Endothelial cell of umbilical vein (primary cell): Measurements from ENCODE around the gene NKD1. TPM values are rescaled to one million over a fixed set of nuclear protein-coding genes. Genes with fewer than 3 reads are reported as not detected.

Experiments
- BruUV-seq: library from RNA; stranded (reverse); fragments of 400-500 nt; replicated peaks from 2 replicates; lab custom pipeline; 2021; lab: Mats Ljungman, UMichigan
- CTCF ChIA-PET: fragments of 300-600, 350-600 bp; sonication (Branson Sonifier 250); formaldehyde crosslinking; loops from one replicate; lab custom pipeline; 2021; ENCODE audit warnings: antibody characterized with exemption, inconsistent platforms; lab: Charles Lee
- POLR2A ChIA-PET: fragments of 300-600, 350-600 bp; sonication (Branson Sonifier 250); formaldehyde crosslinking; loops from one replicate; lab custom pipeline; 2021; ENCODE audit warnings: antibody characterized with exemption, inconsistent platforms; lab: Charles Lee
- DNase-seq: peaks from one replicate; pipeline ENCODE4 v3.0.0-alpha.2; 2011; ENCODE audit warnings: low read depth, low spot score
- FAIRE-seq: peaks from 2 replicates; lab custom pipeline; 2011; peaks lifted over from hg19 to GRCh38; lab: Jason Lieb, UNC
- H2AFZ ChIP-seq: 2 replicates; pipeline ENCODE4 v1.6.0; 2012; ENCODE audit warnings: low read depth, low read length, control low read depth, inconsistent platforms
- H3K27ac ChIP-seq: 2 replicates; pipeline ENCODE4 v1.5.1; 2011; ENCODE audit warnings: low read depth, mild to moderate bottlenecking, control low read depth, low read length, moderate library complexity; ENCODE audit not compliant: insufficient read depth
- H3K27me3 ChIP-seq, 2 experiments: 2 replicates each; pipeline versions ENCODE4 v1.6.0 to v1.6.1; 2011; ENCODE audit warnings: low read length in 2 of 2, mixed read lengths in 1 of 2; ENCODE audit not compliant: control insufficient read depth in 2 of 2, insufficient read depth in 2 of 2
- H3K36me3 ChIP-seq, 2 experiments: 2 replicates in 1 of 2; 3 replicates in 1 of 2; pipeline ENCODE4 v1.5.1; 2011; ENCODE audit warnings: low read length in 2 of 2, mild to moderate bottlenecking in 1 of 2, moderate library complexity in 1 of 2; ENCODE audit not compliant: control insufficient read depth in 2 of 2, insufficient read depth in 2 of 2; ENCODE audit errors: extremely low read depth in 1 of 2
- H3K4me1 ChIP-seq: 3 replicates; pipeline ENCODE4 v1.5.1; 2011; ENCODE audit warnings: mild to moderate bottlenecking, low read length; ENCODE audit not compliant: control insufficient read depth, insufficient read depth; ENCODE audit errors: extremely low read depth
- H3K4me2 ChIP-seq: 2 replicates; pipeline ENCODE4 v1.6.1; 2011; ENCODE audit warnings: low read length, control low read depth, mixed read lengths; ENCODE audit not compliant: insufficient read depth
- H3K4me3 ChIP-seq, 3 experiments: fragments of 200-600 bp in 1 of 3; sonication (generic), shearing (Covaris generic) in 1 of 3; replicated peaks in 1 of 3; 2 replicates each; pipeline ENCODE4 v1.5.1; 2011 to 2016; ENCODE audit warnings: control low read depth in 3 of 3, low read length in 3 of 3, mild to moderate bottlenecking in 2 of 3, inconsistent platforms in 1 of 3, low read depth in 1 of 3, moderate library complexity in 1 of 3; ENCODE audit not compliant: insufficient read depth in 1 of 3
- H3K79me2 ChIP-seq: 2 replicates; pipeline ENCODE4 v1.6.0; 2012; ENCODE audit warnings: low read length, inconsistent platforms; ENCODE audit not compliant: control insufficient read depth, insufficient read depth
- H3K9ac ChIP-seq: replicated peaks from 2 replicates; pipeline ENCODE3; 2011; ENCODE audit warnings: low read length, control low read depth; ENCODE audit not compliant: insufficient read depth; ENCODE audit errors: extremely low read depth
- H3K9me1 ChIP-seq: replicated peaks from 3 replicates; pipeline ENCODE4 v1.6.0; 2011; ENCODE audit warnings: mild to moderate bottlenecking, low read length; ENCODE audit not compliant: control insufficient read depth, insufficient read depth; ENCODE audit errors: extremely low read depth
- H3K9me3 ChIP-seq: replicated peaks from 2 replicates; pipeline ENCODE4 v1.5.1; 2012; ENCODE audit warnings: low read length, inconsistent platforms; ENCODE audit not compliant: control insufficient read depth, insufficient read depth
- H4K20me1 ChIP-seq: replicated peaks from 2 replicates; pipeline ENCODE3; 2011; ENCODE audit warnings: mild to moderate bottlenecking, low read length; ENCODE audit not compliant: control insufficient read depth, insufficient read depth; ENCODE audit errors: extremely low read depth
- EZH2 ChIP-seq: IDR thresholded peaks from 2 replicates; pipeline ENCODE4 v1.6.1; 2012; ENCODE audit warnings: borderline replicate concordance, low read depth, mild to moderate bottlenecking, moderate library complexity, low read length, inconsistent platforms; ENCODE audit not compliant: severe bottlenecking
- FOS ChIP-seq: IDR thresholded peaks from 2 replicates; pipeline ENCODE4 v1.6.1; 2011; ENCODE audit warnings: mild to moderate bottlenecking, low read length, moderate library complexity, borderline replicate concordance; ENCODE audit not compliant: insufficient read depth
- JUN ChIP-seq: IDR thresholded peaks from 2 replicates; pipeline ENCODE4 v1.6.1; 2011; ENCODE audit warnings: borderline replicate concordance, low read depth; ENCODE audit not compliant: insufficient read length, insufficient read depth
- MAX ChIP-seq: IDR thresholded peaks from 2 replicates; pipeline ENCODE4 v1.6.1; 2011; ENCODE audit not compliant: insufficient read depth, insufficient read length
- MYC ChIP-seq: IDR thresholded peaks from one replicate; pipeline ENCODE4 v1.6.1; 2011; ENCODE audit warnings: mild to moderate bottlenecking, low read depth, low read length
- POLR2A ChIP-seq: IDR thresholded peaks from 2 replicates; pipeline ENCODE4 v1.6.1; 2012; ENCODE audit warnings: low read depth, mild to moderate bottlenecking, control low read depth, low read length
- POLR2AphosphoS5 ChIP-seq: IDR thresholded peaks from 2 replicates; pipeline ENCODE4 v1.6.1; 2012; ENCODE audit warnings: low read depth, mild to moderate bottlenecking, control low read depth, low read length, moderate library complexity; ENCODE audit not compliant: insufficient read depth
- dilution Hi-C: fragments of 300-500 bp; cut with MboI; formaldehyde crosslinking; loops from one replicate; pipeline ENCODE4 v1.15.0; 2019; ENCODE audit warnings: low sequenced_read_pairs; ENCODE audit not compliant: extremely low pct_ligation_motif_present
- intact Hi-C: fragments of 100-400 bp; cut with micrococcal nuclease; formaldehyde crosslinking; loops from one replicate; pipeline ENCODE4 v1.10.0; 2022
- polyA plus RNA-seq, 4 experiments: library from polyadenylated mRNA; depleted of rRNA in 3 of 4; stranded (reverse) in 3 of 4; unstranded in 1 of 4; fragments of >200 nt; gene quantifications; 2 replicates each; pipeline versions ENCODE4 v1.2.1 to v1.2.3, GENCODE V29; 2011 to 2012; ENCODE audit warnings: missing spikeins in 1 of 4
- total RNA-seq: library from RNA; stranded (reverse); gene quantifications from 2 replicates; pipeline ENCODE4 v1.2.3, GENCODE V29; 2021
- TF ChIP-seq, protein P1 (sequence below), 2 donors: IDR thresholded peaks; 1 replicate in 1 of 2; 2 replicates in 1 of 2; pipeline ENCODE4 v1.5.1; 2011; ENCODE audit warnings: low read length in 2 of 2, mild to moderate bottlenecking in 2 of 2, moderate library complexity in 2 of 2, control low read depth in 1 of 2, inconsistent platforms in 1 of 2, low read depth in 1 of 2; ENCODE audit not compliant: insufficient read depth in 1 of 2; ENCODE audit errors: extremely low read depth in 1 of 2

Gene NKD1
- total and polyA plus RNA-seq, 2 donors (not counting 3 experiments of a cell fraction or from before 2014, with no cell fraction given): not detected

GRCh38 chr16:50501986-50502615, 46.1 kb upstream of the NKD1 start:
- ChIA-PET CTCF (interaction anchor here (0.6 to 1.2 kb wide), 2 partner anchors 12 to 15 kb away, joined by 3 to 4 read pairs; no protein-coding TSS in a partner anchor), POLR2A (no interaction called here)
- H3K9ac ChIP-seq: no peak overlapping the region
- intact Hi-C loops: no loop called here
- H3K9me1 ChIP-seq: no peaks in the 10 kb centered on the region
- TF ChIP-seq FOS (no peak), POLR2AphosphoS5 (no peak), EZH2 (no peak), JUN (no peak), MYC (no peak), POLR2A (no peak), MAX (no peak)
- TF ChIP-seq, protein P1, sequence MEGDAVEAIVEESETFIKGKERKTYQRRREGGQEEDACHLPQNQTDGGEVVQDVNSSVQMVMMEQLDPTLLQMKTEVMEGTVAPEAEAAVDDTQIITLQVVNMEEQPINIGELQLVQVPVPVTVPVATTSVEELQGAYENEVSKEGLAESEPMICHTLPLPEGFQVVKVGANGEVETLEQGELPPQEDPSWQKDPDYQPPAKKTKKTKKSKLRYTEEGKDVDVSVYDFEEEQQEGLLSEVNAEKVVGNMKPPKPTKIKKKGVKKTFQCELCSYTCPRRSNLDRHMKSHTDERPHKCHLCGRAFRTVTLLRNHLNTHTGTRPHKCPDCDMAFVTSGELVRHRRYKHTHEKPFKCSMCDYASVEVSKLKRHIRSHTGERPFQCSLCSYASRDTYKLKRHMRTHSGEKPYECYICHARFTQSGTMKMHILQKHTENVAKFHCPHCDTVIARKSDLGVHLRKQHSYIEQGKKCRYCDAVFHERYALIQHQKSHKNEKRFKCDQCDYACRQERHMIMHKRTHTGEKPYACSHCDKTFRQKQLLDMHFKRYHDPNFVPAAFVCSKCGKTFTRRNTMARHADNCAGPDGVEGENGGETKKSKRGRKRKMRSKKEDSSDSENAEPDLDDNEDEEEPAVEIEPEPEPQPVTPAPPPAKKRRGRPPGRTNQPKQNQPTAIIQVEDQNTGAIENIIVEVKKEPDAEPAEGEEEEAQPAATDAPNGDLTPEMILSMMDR (IDR thresholded peaks at IDR 0.05; ENCODE audit: extremely low read depth in 1 of 2, insufficient read depth in 1 of 2, low read depth in 1 of 2, low read length in 2 of 2): no peak
- H3K4me2 ChIP-seq: no peak overlapping the region
- no peak for FAIRE-seq
- DNase-seq: no peak
- no peaks in the 10 kb centered on the region for H3K9me3 ChIP-seq
- H3K79me2 ChIP-seq: no peaks in the 10 kb centered on the region
- H4K20me1 ChIP-seq: no peaks in the 10 kb centered on the region
- dilution Hi-C loops: no loop called here
- H3K27me3 ChIP-seq: no peaks in the 10 kb centered on the region
- H3K27ac ChIP-seq: no peak overlapping the region
- no peak overlapping the region for H2AFZ ChIP-seq
- BruUV-seq: no TSS peak
- no peaks in the 10 kb centered on the region for H3K4me1 ChIP-seq
- H3K4me3 ChIP-seq: no peak overlapping the region
- H3K36me3 ChIP-seq: no peaks in the 10 kb centered on the region
